ENCODE measurements around the gene DNAJB11.

GRCh38 chr3:186613637-186614265, 43.2 kb downstream of the DNAJB11 start:
- no peak for TF ChIP-seq CTCF (IDR thresholded peaks at IDR 0.05; ENCODE audit: insufficient read depth, low read length)
- TF ChIP-seq REST (IDR thresholded peaks at IDR 0.05; ENCODE audit: insufficient replicate concordance, low read depth) = no peak
- TF ChIP-seq POLR2AphosphoS5 (IDR thresholded peaks at IDR 0.05; ENCODE audit: low read depth) = no peak
- no peak for TF ChIP-seq GABPA (IDR thresholded peaks at IDR 0.05; ENCODE audit: low read depth)

All from HL-60 (cell line).